Stimulated activated CD8-positive, alpha-beta memory T cell treated with anti-CD3 and anti-CD28 coated beads, Interleukin-15, amount 100 ng/mL, for 1 hour (primary cell): ENCODE data around the gene PANX2.

ENCODE experiments used
- DNase-seq: peaks from one replicate; pipeline ENCODE4 v3.0.0-alpha.2; 2020; ENCODE audit warnings: low read depth

PANX2 gene

GRCh38 chr22:50184004-50184901 lies 13.7 kb downstream of the PANX2 start:
- DNase-seq = no peak

- DNase-seq = no peak
Observed at GRCh38 chr22:50184902-50185374, 14.4 kb downstream of the PANX2 start.

- peak; percentile 70 for DNase-seq
Observed at GRCh38 chr22:50185375-50186087, 15.0 kb downstream of the PANX2 start, which contains the start of gene TRABD. Gene TRABD (plus strand): TSS chr22:50185913. CDS start chr22:50193061, 7,148 bp downstream.

- DNase-seq = no peak
Observed at GRCh38 chr22:50186181-50186714, 15.7 kb downstream of the PANX2 start.

- no peak for DNase-seq
Observed at GRCh38 chr22:50186761-50187523, 16.4 kb downstream of the PANX2 start.

DNA sequence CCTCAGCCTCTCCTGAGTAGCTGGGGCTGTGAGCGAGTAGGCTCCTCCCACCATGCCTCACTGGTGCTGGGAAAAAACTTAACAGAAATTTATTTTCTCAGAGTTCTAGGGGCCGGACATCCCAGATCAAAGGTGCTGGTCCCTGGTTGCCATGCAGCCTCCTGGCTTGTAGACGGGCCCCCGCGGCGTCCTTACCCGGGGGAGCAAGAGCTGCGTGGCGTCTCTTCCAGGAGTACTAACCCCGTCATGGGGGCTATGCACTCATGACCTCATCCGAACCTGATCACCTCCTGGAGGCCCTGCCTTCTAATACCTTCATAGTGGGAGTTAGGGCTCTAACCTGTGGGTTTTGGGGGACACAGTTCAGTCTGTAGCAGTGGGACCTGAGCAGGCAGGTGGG lies 17.8 kb downstream of the PANX2 start:
- no peak for DNase-seq

DNA sequence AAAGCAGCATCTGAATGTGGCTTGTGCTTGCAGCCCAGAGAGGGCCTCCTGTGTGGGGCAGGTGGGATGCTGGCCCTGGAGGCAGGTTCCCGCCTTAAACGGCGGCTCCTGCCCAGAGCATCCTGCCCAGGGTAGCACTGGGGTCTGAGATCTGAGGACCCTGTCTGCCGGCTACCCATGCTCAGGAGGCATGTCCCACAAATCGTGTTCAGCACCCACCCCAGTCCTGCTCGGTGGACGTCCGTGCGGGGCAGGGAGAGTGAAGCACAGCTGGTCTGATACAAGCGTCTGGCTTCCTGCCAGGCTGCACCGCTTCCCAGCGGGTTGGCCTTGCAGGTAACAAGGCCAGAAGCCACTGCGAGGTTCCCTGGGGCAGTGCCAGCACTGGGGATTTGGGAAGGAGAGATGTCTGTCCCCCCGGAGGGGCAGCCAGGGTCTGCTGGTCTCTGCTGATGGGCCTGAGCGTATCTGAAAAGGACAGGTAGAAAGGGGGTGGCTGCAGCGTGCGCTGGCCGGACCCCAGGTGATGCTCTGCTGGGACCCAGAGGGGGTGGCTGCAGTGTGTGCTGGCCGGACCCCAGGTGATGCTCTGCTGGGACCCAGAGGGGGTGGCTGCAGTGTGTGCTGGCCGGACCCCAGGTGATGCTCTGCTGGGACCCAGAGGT lies 18.8 kb downstream of the PANX2 start:
- DNase-seq = no peak

- no peak for DNase-seq
Observed at GRCh38 chr22:50189849-50190181, 19.3 kb downstream of the PANX2 start.

GRCh38 chr22:50190182-50190940 lies 19.8 kb downstream of the PANX2 start:
- peak; percentile 47 for DNase-seq

DNA sequence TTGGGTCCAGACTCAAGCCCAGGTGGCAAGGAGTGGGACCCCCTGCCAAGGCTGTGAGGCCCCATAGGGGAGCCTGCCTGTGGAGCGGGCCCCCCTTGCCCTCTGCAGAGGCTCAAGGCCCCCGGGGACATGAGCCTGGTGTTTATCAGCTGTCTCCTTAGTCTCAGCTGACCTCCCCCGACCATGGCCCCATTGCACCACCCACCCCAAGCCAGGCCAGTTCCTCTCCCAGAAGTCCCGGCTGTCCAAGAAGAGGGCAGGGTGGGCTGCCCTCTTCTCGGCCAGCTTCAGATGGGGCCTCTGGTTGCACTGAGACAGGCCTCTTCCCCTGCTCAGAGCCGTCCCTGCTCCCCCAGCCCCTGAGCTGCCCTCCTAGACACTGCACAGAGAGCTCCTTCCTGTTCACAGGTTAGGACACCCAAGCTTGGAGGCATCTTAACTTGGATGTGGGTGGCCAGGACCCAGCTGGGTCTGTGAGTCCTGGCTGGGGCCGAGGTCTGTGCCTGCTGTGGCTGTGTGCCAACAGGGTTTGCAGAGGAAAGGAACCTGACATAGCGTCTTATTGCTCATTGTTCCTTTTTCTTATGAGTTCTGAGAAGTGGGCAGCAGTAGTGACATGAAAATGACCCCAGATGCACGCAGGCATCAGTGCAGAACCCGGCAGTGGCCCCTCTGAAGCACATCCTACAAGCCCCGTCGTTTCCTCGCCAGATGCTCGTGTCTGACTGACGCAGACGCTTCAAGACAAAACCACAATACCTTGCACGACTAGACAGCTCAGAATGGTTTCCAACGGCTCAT lies 20.6 kb downstream of the PANX2 start:
- peak; percentile 48 for DNase-seq

GRCh38 chr22:50192436-50193204 lies 22.1 kb downstream of the PANX2 start:
- DNase-seq = no peak

- no peak for DNase-seq
Observed at GRCh38 chr22:50193621-50194020, 23.1 kb downstream of the PANX2 start.

- DNase-seq = no peak
Observed at GRCh38 chr22:50194037-50194805, 23.7 kb downstream of the PANX2 start.

DNA sequence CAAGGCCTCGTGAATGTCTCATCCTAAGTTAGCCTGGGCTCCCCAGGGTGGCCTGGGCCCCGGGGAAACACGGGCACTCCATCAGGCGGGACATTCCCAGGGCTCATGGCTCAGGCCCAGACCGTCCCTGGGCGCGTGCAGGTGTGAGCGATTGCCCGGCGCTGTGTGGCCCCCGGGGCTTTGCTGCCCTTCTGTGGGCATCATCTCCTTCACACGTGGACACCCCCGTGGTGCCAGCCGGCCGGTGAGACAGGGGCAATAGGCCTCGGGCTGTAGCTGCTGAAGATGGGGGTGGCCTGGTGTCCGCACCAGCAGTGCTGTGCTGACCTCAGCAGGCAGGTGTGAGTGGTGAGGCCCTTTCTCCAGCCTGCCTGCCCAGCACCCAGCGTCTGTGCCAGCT lies 25.7 kb downstream of the PANX2 start:
- DNase-seq = no peak

- DNase-seq = no peak
Observed at GRCh38 chr22:50197000-50197800, 26.7 kb downstream of the PANX2 start.

DNA sequence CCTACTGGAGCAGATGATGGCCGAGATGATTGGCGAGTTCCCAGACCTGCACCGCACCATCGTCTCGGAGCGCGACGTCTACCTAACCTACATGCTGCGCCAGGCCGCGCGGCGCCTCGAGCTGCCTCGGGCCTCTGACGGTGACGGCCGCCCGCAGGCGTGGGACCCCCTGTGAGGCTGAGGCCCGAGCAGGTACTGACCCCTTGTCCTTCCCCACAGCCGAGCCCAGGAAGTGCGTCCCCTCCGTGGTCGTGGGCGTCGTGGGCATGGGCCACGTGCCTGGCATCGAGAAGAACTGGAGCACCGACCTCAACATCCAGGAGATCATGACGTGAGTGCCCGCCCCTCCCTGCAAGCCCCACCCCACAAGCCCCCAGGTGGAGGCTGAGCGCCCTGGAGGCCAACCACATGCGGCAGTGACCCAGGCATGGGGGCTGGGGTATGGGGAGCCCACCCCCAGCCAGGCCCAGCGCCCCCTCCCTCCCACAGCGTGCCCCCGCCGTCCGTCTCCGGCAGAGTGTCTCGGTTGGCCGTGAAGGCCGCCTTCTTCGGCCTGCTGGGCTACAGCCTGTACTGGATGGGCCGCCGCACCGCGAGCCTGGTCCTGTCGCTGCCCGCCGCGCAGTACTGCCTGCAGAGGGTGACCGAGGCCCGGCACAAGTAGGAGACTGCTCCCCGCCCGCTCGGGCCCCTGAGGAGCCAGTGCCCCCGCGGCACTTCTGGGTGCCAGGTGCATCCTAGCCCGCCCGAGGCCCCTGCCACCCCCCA lies 27.5 kb downstream of the PANX2 start:
- DNase-seq = no peak

DNA sequence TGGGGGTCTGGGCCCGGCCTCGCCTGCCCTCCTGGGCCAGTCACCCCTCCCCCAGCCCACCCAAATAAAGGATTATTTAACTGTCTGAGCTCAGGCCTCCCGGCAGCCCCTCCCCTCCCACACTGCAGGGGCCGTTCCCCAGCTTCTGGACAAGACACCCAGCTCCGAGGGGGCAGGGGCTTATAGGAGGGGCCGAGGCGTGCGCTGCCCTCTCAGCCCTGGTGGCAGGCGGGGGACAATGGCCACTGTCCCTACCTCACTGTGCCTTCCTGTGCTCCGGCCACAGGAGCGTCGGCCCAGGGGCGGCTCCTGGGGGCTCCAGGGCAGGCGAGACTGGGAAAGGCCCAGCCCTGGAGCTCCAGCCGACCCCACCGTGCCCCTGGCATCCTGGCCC lies 28.1 kb downstream of the PANX2 start:
- DNase-seq = no peak
